DOHH2 (cell line): ENCODE results near the gene SEC22B.
"Not testable (repeated sequence)": the region's sequence is repeated elsewhere in the genome, so short reads cannot be mapped to it uniquely, and the experiment has no call there.

Source experiments
- H3F3A ChIP-seq: fragments of 200-600 bp; sonication (generic), shearing (Covaris generic); 2 replicates; pipeline ENCODE4 v1.6.0; 2016; ENCODE audit warnings: antibody characterized with exemption, mild to moderate bottlenecking; ENCODE audit not compliant: control insufficient read depth, insufficient read depth
- H3K27ac ChIP-seq: fragments of 200-600 bp; sonication (generic); 2 replicates; pipeline ENCODE4 v1.5.1; 2014; ENCODE audit warnings: low read depth, mild to moderate bottlenecking, low read length, moderate library complexity
- H3K27me3 ChIP-seq: fragments of 200-600 bp; sonication (generic); 2 replicates; pipeline ENCODE4 v1.6.1; 2014; ENCODE audit warnings: mild to moderate bottlenecking, low read length, mixed read lengths; ENCODE audit not compliant: control insufficient read depth
- H3K36me3 ChIP-seq: fragments of 200-600 bp; sonication (generic); 2 replicates; pipeline ENCODE4 v1.6.1; 2014; ENCODE audit warnings: mild to moderate bottlenecking, low read length, moderate library complexity, mixed read lengths; ENCODE audit not compliant: control insufficient read depth
- H3K4me1 ChIP-seq: fragments of 200-600 bp; sonication (generic); 2 replicates; pipeline ENCODE4 v1.6.1; 2014; ENCODE audit warnings: mild to moderate bottlenecking, low read length, mixed read lengths; ENCODE audit not compliant: control insufficient read depth
- H3K4me2 ChIP-seq: fragments of 200-600 bp; sonication (generic); 2 replicates; pipeline ENCODE4 v1.6.0; 2014; ENCODE audit warnings: mild to moderate bottlenecking, low read length, moderate library complexity
- H3K4me3 ChIP-seq: fragments of 200-600 bp; sonication (generic); 2 replicates; pipeline ENCODE4 v1.5.1; 2014; ENCODE audit warnings: mild to moderate bottlenecking, low read length, mixed read lengths
- H3K79me2 ChIP-seq: fragments of 200-600 bp; sonication (generic); 2 replicates; pipeline ENCODE4 v1.6.1; 2014; ENCODE audit warnings: mild to moderate bottlenecking, low read length, mixed read lengths; ENCODE audit not compliant: control insufficient read depth
- H3K9me2 ChIP-seq: fragments of 200-600 bp; sonication (generic); replicated peaks from 2 replicates; pipeline ENCODE4 v1.6.1; 2014; ENCODE audit warnings: mild to moderate bottlenecking, low read length, mixed read lengths; ENCODE audit not compliant: control insufficient read depth
- H3K9me3 ChIP-seq: fragments of 200-600 bp; sonication (generic); 2 replicates; pipeline ENCODE4 v1.6.1; 2014; ENCODE audit warnings: antibody characterized with exemption, low read length, mixed read lengths; ENCODE audit not compliant: control insufficient read depth, insufficient read depth
- H4K20me1 ChIP-seq: fragments of 200-600 bp; sonication (generic); 2 replicates; pipeline ENCODE4 v1.6.0; 2014; ENCODE audit warnings: low read depth, mild to moderate bottlenecking, antibody characterized with exemption, low read length, moderate library complexity; ENCODE audit not compliant: control insufficient read depth, insufficient read depth
- CTCF ChIP-seq: fragments of 200-600 bp; sonication (generic); IDR thresholded peaks from one replicate; pipeline ENCODE4 v1.5.1; 2014; ENCODE audit warnings: antibody characterized with exemption, mild to moderate bottlenecking, low read depth, low read length; ENCODE audit not compliant: poor library complexity, severe bottlenecking
- EZH2phosphoT487 ChIP-seq: fragments of 200-600 bp; sonication (generic); IDR thresholded peaks from 2 replicates; pipeline ENCODE4 v1.6.1; 2017; ENCODE audit warnings: borderline replicate concordance, mild to moderate bottlenecking, antibody characterized with exemption, low read length, moderate library complexity, mixed read lengths

SEC22B gene

DNA sequence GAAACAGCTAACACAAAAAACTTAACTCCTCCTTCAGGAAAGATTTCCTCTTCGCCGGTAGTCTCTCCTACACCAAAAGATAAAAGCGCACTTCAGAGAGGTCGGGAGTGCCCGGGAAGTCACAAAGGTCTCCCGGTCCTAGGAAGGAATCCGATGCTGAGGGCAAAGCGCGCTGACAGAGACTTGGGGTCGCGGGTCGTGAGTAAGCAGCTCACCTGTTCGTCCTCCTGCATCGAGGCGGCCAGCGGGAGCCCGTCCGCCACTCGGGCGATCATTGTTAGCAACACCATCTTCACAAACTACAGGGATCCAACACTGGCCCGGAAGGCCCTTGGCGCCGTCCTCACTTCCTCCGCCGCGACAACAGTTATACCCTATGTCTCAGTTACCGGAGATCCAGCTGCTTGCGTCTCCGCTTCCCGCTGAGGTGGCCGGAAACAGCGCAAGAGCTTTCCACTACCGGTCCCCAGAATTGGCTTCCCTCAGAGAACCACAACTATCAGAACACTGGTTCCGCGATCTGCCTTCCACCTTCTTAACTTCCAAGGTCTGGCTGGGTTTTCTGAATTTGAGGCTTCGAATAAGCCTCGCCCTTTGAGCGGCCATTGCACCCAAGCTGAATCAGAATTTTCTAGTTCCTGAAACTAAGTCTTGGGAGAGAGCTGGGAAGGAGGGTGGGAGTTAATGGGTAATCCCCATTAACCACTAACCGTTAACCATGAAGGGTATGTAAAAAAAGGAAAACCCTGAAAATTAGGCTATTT lies at the start of gene SEC22B:
Gene SEC22B (minus strand): TSS at position 429 of the 764 bp plus-strand sequence. CDS start 139 bp downstream, at position 290.
- Histone ChIP-seq H3K79me2 (peaks cover 13% of the 10 kb centered on the region), H4K20me1 (no peaks in the 10 kb centered on the region), H3K36me3 (peaks cover 6% of the 10 kb centered on the region), H3K4me2 (peak within 1 kb of the TSS; percentile 70), H3K27me3 (no peaks in the 10 kb centered on the region), H3K27ac (peak within 1 kb of the TSS; percentile 54), H3K9me2 (no peaks in the 10 kb centered on the region), H3K9me3 (no peaks in the 10 kb centered on the region), H3K4me1 (peaks cover 3% of the 10 kb centered on the region; the same call in 1 of the 2 replicates), H3K4me3 (peak within 1 kb of the TSS; percentile 96), H3F3A (no peaks in the 10 kb centered on the region)
- TF ChIP-seq EZH2phosphoT487: no peak
- no peak for TF ChIP-seq CTCF

- H3K4me3 ChIP-seq: not testable (repeated sequence)
Measured at GRCh38 chr1:120217933-120218332, 41.6 kb upstream of the SEC22B start.

GRCh38 chr1:120217175-120217929 lies 41.0 kb upstream of the SEC22B start:
- not testable (repeated sequence) for H3K36me3 ChIP-seq, H3K4me2 ChIP-seq, H3K9me2 ChIP-seq, H3K27ac ChIP-seq, H3K4me3 ChIP-seq, H3K4me1 ChIP-seq, H3F3A ChIP-seq, H4K20me1 ChIP-seq, H3K9me3 ChIP-seq, H3K27me3 ChIP-seq, H3K79me2 ChIP-seq

More at GRCh38 chr1:120217933-120218332, 41.6 kb upstream of the SEC22B start:
- H4K20me1 ChIP-seq, H3K36me3 ChIP-seq, H3F3A ChIP-seq, H3K27ac ChIP-seq, H3K9me2 ChIP-seq, H3K9me3 ChIP-seq, H3K27me3 ChIP-seq, H3K79me2 ChIP-seq, H3K4me2 ChIP-seq, H3K4me1 ChIP-seq: not testable (repeated sequence)

DNA sequence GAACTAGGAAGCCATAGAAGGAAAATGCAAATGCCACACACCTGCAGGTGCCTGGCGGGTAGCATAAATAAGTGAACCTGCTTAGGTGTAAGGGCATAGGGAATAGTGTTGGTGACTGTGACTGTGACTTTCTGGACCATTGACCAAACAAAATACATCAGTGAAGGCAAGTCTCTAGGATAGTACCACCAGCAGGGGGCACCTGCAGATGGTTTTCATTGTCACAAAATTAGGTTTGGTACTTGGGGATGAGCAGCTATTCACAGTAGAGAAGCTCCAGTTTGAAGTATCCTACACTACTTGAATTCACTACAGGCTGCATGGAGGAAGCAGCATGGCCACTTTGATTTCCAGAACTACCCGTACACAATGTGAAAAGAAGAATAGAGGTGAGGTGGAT lies 37.3 kb upstream of the SEC22B start:
- not testable (repeated sequence) for H3F3A ChIP-seq, H3K79me2 ChIP-seq, H3K4me3 ChIP-seq, H3K27ac ChIP-seq, H3K27me3 ChIP-seq, H3K36me3 ChIP-seq, H3K4me1 ChIP-seq, H3K9me2 ChIP-seq, H4K20me1 ChIP-seq, H3K9me3 ChIP-seq, H3K4me2 ChIP-seq

DNA sequence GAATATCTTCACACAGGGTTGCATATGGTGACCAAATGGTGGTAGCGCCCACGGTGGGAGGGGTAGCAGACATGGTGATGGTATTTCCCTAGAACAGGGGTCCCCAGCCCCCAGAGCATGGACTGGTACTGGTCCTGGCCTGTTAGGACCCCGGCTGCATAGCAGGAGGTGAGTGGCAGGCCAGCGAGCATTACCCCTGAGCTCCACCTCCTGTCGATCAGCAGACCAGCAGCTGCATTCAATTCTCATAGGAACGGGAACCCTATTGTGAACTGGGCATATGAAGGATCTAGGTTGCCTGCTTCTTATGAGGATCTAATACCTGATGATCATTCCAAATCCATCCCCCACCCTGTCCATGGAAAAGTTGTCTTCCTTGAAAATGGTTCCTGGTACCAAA lies 34.4 kb upstream of the SEC22B start:
- not testable (repeated sequence) for H4K20me1 ChIP-seq, H3K9me3 ChIP-seq, H3K9me2 ChIP-seq, H3K27ac ChIP-seq, H3K4me3 ChIP-seq, H3K4me1 ChIP-seq, H3K27me3 ChIP-seq, H3K79me2 ChIP-seq, H3K36me3 ChIP-seq, H3K4me2 ChIP-seq, H3F3A ChIP-seq

DNA sequence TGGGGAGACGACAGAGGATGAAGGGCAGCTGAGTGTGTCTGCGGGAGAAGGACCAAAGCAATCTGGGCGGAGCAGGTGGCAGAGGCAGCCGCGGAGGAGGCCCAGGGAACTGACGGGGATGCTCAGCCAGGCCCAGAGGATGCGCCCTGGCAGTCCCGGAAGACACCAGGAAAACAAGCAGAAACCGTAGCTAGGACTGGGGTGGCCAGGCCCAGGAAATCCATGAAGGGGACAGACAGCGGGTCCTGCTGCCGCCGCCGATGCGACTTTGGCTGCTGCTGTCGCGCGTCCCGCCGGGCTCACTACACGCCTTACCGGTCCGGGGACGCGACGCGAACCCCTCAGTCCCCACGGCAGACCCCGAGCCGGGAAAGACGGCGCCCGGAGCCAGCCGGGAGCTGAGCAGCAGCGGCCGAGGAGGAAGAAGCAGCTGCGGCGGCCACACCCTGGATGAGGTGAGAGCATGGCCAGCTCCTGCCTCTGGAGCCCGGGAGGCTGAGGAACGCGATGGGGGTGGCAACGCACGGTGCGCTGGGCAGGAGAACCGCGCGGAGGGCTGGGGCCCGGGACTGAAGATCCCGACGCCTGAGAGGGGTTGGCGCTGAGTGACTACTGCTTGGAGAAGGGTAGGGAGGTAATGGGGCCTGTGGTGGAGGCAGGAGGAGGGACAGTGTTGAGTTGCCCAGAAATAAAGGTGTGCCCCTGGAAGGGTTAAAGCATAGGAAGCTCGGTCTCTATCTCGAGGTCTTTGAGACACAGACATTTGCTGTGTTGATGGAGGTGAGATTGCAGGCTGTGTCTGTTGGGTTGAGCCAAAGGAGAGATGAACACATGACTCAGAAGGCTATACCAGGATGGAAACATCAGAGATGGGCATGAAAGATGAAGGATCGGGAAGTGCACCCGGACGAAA lies 20.8 kb upstream of the SEC22B start:
- H3K27me3 ChIP-seq, H3F3A ChIP-seq, H3K9me2 ChIP-seq, H3K9me3 ChIP-seq, H3K4me2 ChIP-seq, H3K79me2 ChIP-seq, H3K36me3 ChIP-seq, H3K4me3 ChIP-seq, H3K4me1 ChIP-seq, H4K20me1 ChIP-seq, H3K27ac ChIP-seq: not testable (repeated sequence)
